PC-3 (cell line): Measurements from ENCODE around the gene OLFM3. TPM values are rescaled to one million over a fixed set of nuclear protein-coding genes. Genes with fewer than 3 reads are reported as not detected.

ENCODE experiments used
- ATAC-seq: fragments of 200-7000 bp; cut with Tn5 transposase; 2 replicates; pipeline ENCODE4 v1.9.1; 2020; ENCODE audit warnings: mild to moderate bottlenecking, moderate library complexity
- BruUV-seq: library from RNA; stranded (reverse); fragments of 400-500 nt; replicated peaks from 2 replicates; lab custom pipeline; 2021; lab: Mats Ljungman, UMichigan
- CTCF ChIA-PET: fragments of 300-600 bp; sonication (Branson Sonifier 250); formaldehyde crosslinking; loops from one replicate; lab custom pipeline; 2022; ENCODE audit warnings: antibody characterized with exemption; lab: Charles Lee
- POLR2A ChIA-PET: fragments of 300-600 bp; sonication (Branson Sonifier 250); formaldehyde crosslinking; loops from one replicate; lab custom pipeline; 2022; ENCODE audit warnings: antibody characterized with exemption; ENCODE audit not compliant: unreplicated experiment; lab: Charles Lee
- DNase-seq: peaks from one replicate; pipeline ENCODE4 v3.0.0-alpha.2; 2015
- H2AFZ ChIP-seq: fragments of 300-600 bp; sonication (generic); 2 replicates; pipeline ENCODE4 v1.6.0; 2016; ENCODE audit warnings: antibody characterized with exemption, low read length
- H3F3A ChIP-seq: fragments of 300-600 bp; sonication (generic); one replicate; pipeline ENCODE4 v1.6.0; 2017; ENCODE audit warnings: antibody characterized with exemption, low read length, control low read depth, mild to moderate bottlenecking; ENCODE audit not compliant: unreplicated experiment
- H3K27ac ChIP-seq: fragments of 300-600 bp; sonication (generic); 2 replicates; pipeline ENCODE4 v1.5.1; 2016; ENCODE audit warnings: mild to moderate bottlenecking, low read length
- H3K27me3 ChIP-seq: fragments of 300-600 bp; sonication (generic); 2 replicates; pipeline ENCODE4 v1.6.1; 2016; ENCODE audit warnings: low read length, mixed read lengths
- H3K36me3 ChIP-seq: fragments of 300-600 bp; sonication (generic); 2 replicates; pipeline ENCODE4 v1.6.1; 2016; ENCODE audit warnings: low read depth, mixed run types, low read length, mixed read lengths
- H3K4me1 ChIP-seq: fragments of 300-600 bp; sonication (generic); 2 replicates; pipeline ENCODE4 v1.5.1; 2016; ENCODE audit warnings: low read length; ENCODE audit not compliant: insufficient read depth
- H3K4me2 ChIP-seq: fragments of 300-600 bp; sonication (generic); 2 replicates; pipeline ENCODE4 v1.6.0; 2016; ENCODE audit warnings: low read length
- H3K4me3 ChIP-seq: fragments of 300-600 bp; sonication (generic); 2 replicates; pipeline ENCODE4 v1.5.1; 2016; ENCODE audit warnings: mild to moderate bottlenecking, low read length, mixed read lengths
- H3K79me2 ChIP-seq: fragments of 300-600 bp; sonication (generic); 2 replicates; pipeline ENCODE4 v1.6.1; 2017; ENCODE audit warnings: low read length, mixed read lengths
- H3K9ac ChIP-seq: fragments of 300-600 bp; sonication (generic); 2 replicates; pipeline ENCODE4 v1.6.0; 2016; ENCODE audit warnings: mild to moderate bottlenecking, low read length
- H3K9me2 ChIP-seq: fragments of 300-600 bp; sonication (generic); replicated peaks from 2 replicates; pipeline ENCODE4 v1.6.1; 2016; ENCODE audit warnings: mixed run types, low read length, mixed read lengths
- H3K9me3 ChIP-seq: fragments of 300-600 bp; sonication (generic); 2 replicates; pipeline ENCODE4 v1.6.1; 2016; ENCODE audit warnings: low read length, mixed read lengths
- H4K20me1 ChIP-seq: fragments of 300-600 bp; sonication (generic); 2 replicates; pipeline ENCODE4 v1.6.1; 2016; ENCODE audit warnings: low read length, mixed read lengths
- CTCF ChIP-seq: fragments of 300-600 bp; sonication (generic); conservative IDR thresholded peaks from 2 replicates; pipeline ENCODE4 v1.5.1; 2017; ENCODE audit warnings: antibody characterized with exemption, low read depth, mild to moderate bottlenecking, low read length
- EZH2 ChIP-seq: fragments of 300-600 bp; sonication (generic); IDR thresholded peaks from one replicate; pipeline ENCODE4 v1.6.1; 2017; ENCODE audit warnings: antibody characterized with exemption, mild to moderate bottlenecking, low read length; ENCODE audit not compliant: unreplicated experiment
- EZH2phosphoT487 ChIP-seq: fragments of 300-600 bp; sonication (generic); IDR thresholded peaks from 2 replicates; pipeline ENCODE4 v1.6.1; 2018; ENCODE audit warnings: mild to moderate bottlenecking, antibody characterized with exemption, low read length, borderline replicate concordance
- intact Hi-C: fragments of 100-400 bp; cut with micrococcal nuclease; formaldehyde crosslinking; loops from 2 replicates; pipeline ENCODE4 v1.9.0; 2023
- total RNA-seq: library from RNA; depleted of rRNA; stranded (reverse); fragments of >200 nt; gene quantifications from 2 replicates; pipeline ENCODE4 v1.2.3, GENCODE V29; 2014

The OLFM3 gene
- total RNA-seq, 1 experiment from 2014 or later = not detected

DNA sequence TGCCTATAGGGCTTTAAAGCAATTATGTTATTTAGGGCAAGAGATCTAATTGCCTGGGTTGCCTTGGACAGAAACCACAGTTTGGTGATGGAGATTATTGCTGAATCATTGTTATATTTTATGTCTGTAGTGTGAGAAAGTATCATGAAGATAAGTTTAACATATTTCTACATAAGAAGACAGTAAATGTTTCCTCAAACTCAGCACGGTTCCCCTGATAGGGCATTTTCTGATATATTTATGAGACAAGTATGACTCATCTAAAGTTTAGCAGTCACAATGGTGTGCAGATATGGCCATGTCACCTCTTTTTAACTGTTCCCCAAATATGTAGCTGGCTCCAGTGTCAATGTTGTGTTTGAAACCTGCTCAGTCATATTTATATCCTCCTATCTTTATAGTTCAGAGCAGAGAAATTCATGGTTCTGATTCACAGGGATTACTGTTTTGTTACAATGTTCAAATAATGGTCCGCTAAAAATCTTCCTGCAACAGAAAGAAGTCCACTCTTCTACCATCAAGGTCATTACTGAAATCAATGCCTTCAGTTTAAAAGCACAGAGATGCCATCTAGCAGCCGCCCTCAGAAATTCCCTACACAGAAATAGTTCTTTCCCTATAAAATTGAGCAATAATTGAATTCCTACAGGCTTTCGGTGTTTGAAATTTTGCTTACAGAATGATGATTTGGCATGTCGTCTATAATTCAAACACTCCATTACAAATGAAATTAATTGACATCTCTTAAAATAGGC is 3.7 kb downstream of the OLFM3 start:
- no peak for TF ChIP-seq EZH2
- TF ChIP-seq EZH2phosphoT487 = no peak
- no peak for TF ChIP-seq CTCF
- ChIA-PET CTCF (no interaction called here), POLR2A (no interaction called here)
- Histone ChIP-seq H3K27ac (no peak overlapping the region), H4K20me1 (no peaks in the 10 kb centered on the region), H3K36me3 (no peaks in the 10 kb centered on the region), H3K9me2 (no peaks in the 10 kb centered on the region), H3K9me3 (no peaks in the 10 kb centered on the region), H2AFZ (no peak overlapping the region), H3K79me2 (no peaks in the 10 kb centered on the region), H3K4me2 (no peak overlapping the region), H3K9ac (no peak overlapping the region), H3K4me3 (no peak overlapping the region), H3F3A (no peaks in the 10 kb centered on the region), H3K27me3 (peaks cover 47% of the 10 kb centered on the region), H3K4me1 (no peaks in the 10 kb centered on the region)
- ATAC-seq = no peak
- no peak for DNase-seq
- intact Hi-C loops = loop anchor here (10.0 kb wide), 1 partner anchor 202 kb away; no protein-coding TSS in a partner anchor
- BruUV-seq = no TSS peak

GRCh38 chr1:101980974-101981373 is 15.8 kb downstream of the OLFM3 start:
- H4K20me1 ChIP-seq = no peaks in the 10 kb centered on the region
- intact Hi-C loops = no loop called here
- no peaks in the 10 kb centered on the region for H3K9me3 ChIP-seq
- no peak for ATAC-seq
- no peaks in the 10 kb centered on the region for H3F3A ChIP-seq
- CTCF ChIA-PET = no interaction called here
- no peaks in the 10 kb centered on the region for H3K79me2 ChIP-seq
- H3K4me1 ChIP-seq = no peaks in the 10 kb centered on the region
- H2AFZ ChIP-seq = no peak overlapping the region
- H3K4me3 ChIP-seq = no peak overlapping the region
- BruUV-seq = no TSS peak
- POLR2A ChIA-PET = no interaction called here
- H3K4me2 ChIP-seq = no peak overlapping the region
- H3K9ac ChIP-seq = no peak overlapping the region
- H3K9me2 ChIP-seq = no peaks in the 10 kb centered on the region
- peaks cover 23% of the 10 kb centered on the region for H3K27me3 ChIP-seq
- no peak for TF ChIP-seq CTCF
- TF ChIP-seq EZH2phosphoT487 = no peak
- TF ChIP-seq EZH2 = no peak
- no peak for DNase-seq
- H3K27ac ChIP-seq = no peak overlapping the region
- H3K36me3 ChIP-seq = no peaks in the 10 kb centered on the region

GRCh38 chr1:101977266-101977665 is 19.5 kb downstream of the OLFM3 start:
- Histone ChIP-seq H3K4me1 (no peaks in the 10 kb centered on the region), H4K20me1 (no peaks in the 10 kb centered on the region), H3K27me3 (peaks cover 37% of the 10 kb centered on the region), H3K9ac (no peak overlapping the region), H3K36me3 (no peaks in the 10 kb centered on the region), H3K27ac (no peak overlapping the region), H2AFZ (no peak overlapping the region), H3F3A (no peaks in the 10 kb centered on the region), H3K4me2 (no peak overlapping the region), H3K4me3 (no peak overlapping the region), H3K9me2 (no peaks in the 10 kb centered on the region), H3K9me3 (no peaks in the 10 kb centered on the region), H3K79me2 (no peaks in the 10 kb centered on the region)
- ChIA-PET CTCF (no interaction called here), POLR2A (no interaction called here)
- TF ChIP-seq EZH2 (no peak), EZH2phosphoT487 (no peak), CTCF (no peak)
- DNase-seq (no peak), ATAC-seq (no peak)
- intact Hi-C loops = no loop called here
- no TSS peak for BruUV-seq
